WTC11 (cell line): ENCODE data around the gene ABLIM2. TPM values are rescaled to one million over a fixed set of nuclear protein-coding genes. Genes with fewer than 3 reads are reported as not detected.

Source experiments
- ATAC-seq: fragments of 200-7000 bp; cut with Tn5 transposase; 2 replicates; pipeline ENCODE4 v1.10.0; 2021; ENCODE audit warnings: mild to moderate bottlenecking, moderate library complexity
- CTCF ChIA-PET: fragments of 300-600 bp; sonication (Branson Sonifier 250); formaldehyde crosslinking; loops from one replicate; lab custom pipeline; 2021; ENCODE audit warnings: antibody characterized with exemption; lab: Charles Lee
- POLR2A ChIA-PET: fragments of 350-600 bp; sonication (Branson Sonifier 250); formaldehyde crosslinking; loops from one replicate; lab custom pipeline; 2021; ENCODE audit warnings: antibody characterized with exemption; lab: Charles Lee
- DNase-seq: peaks from one replicate; pipeline ENCODE4 v3.0.0; 2021; ENCODE audit warnings: low spot score
- H3K27ac Mint-ChIP-seq: 2 replicates; pipeline ENCODE4 v1.8.0; 2021; ENCODE audit warnings: mixed read lengths
- H3K27me3 Mint-ChIP-seq: 2 replicates; pipeline ENCODE4 v1.8.0; 2021; ENCODE audit warnings: low read depth, mild to moderate bottlenecking, moderate library complexity, mixed read lengths
- H3K36me3 Mint-ChIP-seq: 2 replicates; pipeline ENCODE4 v1.8.0; 2021; ENCODE audit warnings: mixed read lengths
- H3K4me1 Mint-ChIP-seq: 2 replicates; pipeline ENCODE4 v1.8.0; 2022; ENCODE audit warnings: mixed read lengths
- H3K4me3 Mint-ChIP-seq: 2 replicates; pipeline ENCODE4 v1.8.0; 2021; ENCODE audit warnings: mild to moderate bottlenecking, moderate library complexity, mixed read lengths
- H3K9me3 Mint-ChIP-seq: 2 replicates; pipeline ENCODE4 v1.8.0; 2021; ENCODE audit warnings: mixed read lengths
- ATF6 ChIP-seq: sonication (generic); formaldehyde crosslinking; IDR thresholded peaks from 2 replicates; pipeline ENCODE4 v1.8.1; 2023; ENCODE audit warnings: mild to moderate bottlenecking, missing genetic modification reagents
- ETV6 ChIP-seq: sonication (generic); formaldehyde crosslinking; IDR thresholded peaks from 2 replicates; pipeline ENCODE4 v1.8.1; 2022; ENCODE audit warnings: mild to moderate bottlenecking, missing genetic modification reagents
- GRHL2 ChIP-seq: fragments of 250-450 bp; sonication (Bioruptor Pico); IDR thresholded peaks from 2 replicates; pipeline ENCODE4 v1.8.0; 2022; ENCODE audit warnings: mild to moderate bottlenecking, moderate library complexity; ENCODE audit not compliant: insufficient replicate concordance, severe bottlenecking
- GTF2I ChIP-seq: fragments of 250-450 bp; sonication (Bioruptor Pico); conservative IDR thresholded peaks from 2 replicates; pipeline ENCODE4 v1.4.0; 2021; ENCODE audit warnings: mild to moderate bottlenecking
- IRF1 ChIP-seq: sonication (generic); formaldehyde crosslinking; IDR thresholded peaks from 2 replicates; pipeline ENCODE4 v1.8.0; 2023; ENCODE audit warnings: missing genetic modification reagents
- NR3C1 ChIP-seq: sonication (generic); formaldehyde crosslinking; conservative IDR thresholded peaks from 2 replicates; pipeline ENCODE4 v1.8.1; 2023; ENCODE audit warnings: low read depth, mild to moderate bottlenecking, missing genetic modification reagents
- SOX15 ChIP-seq: fragments of 250-450 bp; sonication (Bioruptor Pico); IDR thresholded peaks from 2 replicates; pipeline ENCODE4 v1.9.0; 2021; ENCODE audit warnings: mild to moderate bottlenecking
- ZBTB21 ChIP-seq: sonication (generic); formaldehyde crosslinking; IDR thresholded peaks from 2 replicates; pipeline ENCODE4 v1.8.1; 2023; ENCODE audit warnings: mild to moderate bottlenecking, missing genetic modification reagents, borderline replicate concordance
- ZNF219 ChIP-seq: sonication (generic); formaldehyde crosslinking; IDR thresholded peaks from 2 replicates; pipeline ENCODE4 v1.8.0; 2023; ENCODE audit warnings: missing genetic modification reagents, mild to moderate bottlenecking, borderline replicate concordance
- total RNA-seq: library from RNA; stranded (reverse); gene quantifications from 3 replicates; pipeline ENCODE4 v1.2.3, GENCODE V29; 2021
- TF ChIP-seq, protein P1 (sequence below): fragments of 250-450 bp; sonication (Bioruptor Pico); conservative IDR thresholded peaks from 2 replicates; pipeline ENCODE4 v1.9.0; 2021; ENCODE audit warnings: mild to moderate bottlenecking
- TF ChIP-seq, protein P2 (sequence below): sonication (generic); formaldehyde crosslinking; IDR thresholded peaks from 2 replicates; pipeline ENCODE4 v1.8.1; 2023; ENCODE audit warnings: mild to moderate bottlenecking, missing genetic modification reagents, borderline replicate concordance
- TF ChIP-seq, protein P3 (sequence below): sonication (generic); formaldehyde crosslinking; IDR thresholded peaks from 2 replicates; pipeline ENCODE4 v1.8.0; 2022; ENCODE audit warnings: missing genetic modification reagents
- TF ChIP-seq, protein P4 (sequence below): sonication (generic); formaldehyde crosslinking; IDR thresholded peaks from 2 replicates; pipeline ENCODE4 v1.8.1; 2023; ENCODE audit warnings: mild to moderate bottlenecking, missing genetic modification reagents, moderate library complexity

ABLIM2 gene
- total RNA-seq, 1 experiment from 2014 or later, result 2.6 TPM

DNA sequence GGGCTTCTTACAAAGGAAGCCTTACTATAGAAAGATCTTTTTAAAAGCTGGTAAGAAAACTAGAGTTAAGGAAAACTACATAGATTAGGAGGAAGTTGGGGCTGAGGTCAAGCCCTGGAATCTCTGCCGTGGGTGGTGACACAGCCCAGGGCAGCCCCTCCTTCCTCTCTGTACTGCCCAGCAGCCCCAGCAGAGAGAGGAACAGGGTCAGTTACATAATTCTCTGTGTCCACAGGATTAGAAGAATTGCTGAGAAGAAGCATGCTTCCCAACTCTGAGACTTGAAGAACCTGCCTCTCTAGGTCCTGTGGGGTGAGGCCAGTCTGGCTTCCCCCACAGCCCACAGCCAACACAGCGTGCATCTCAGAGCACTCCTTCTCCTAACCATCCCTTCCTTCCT is 9.2 kb upstream of the ABLIM2 start (continued):
- TF ChIP-seq, protein P1, sequence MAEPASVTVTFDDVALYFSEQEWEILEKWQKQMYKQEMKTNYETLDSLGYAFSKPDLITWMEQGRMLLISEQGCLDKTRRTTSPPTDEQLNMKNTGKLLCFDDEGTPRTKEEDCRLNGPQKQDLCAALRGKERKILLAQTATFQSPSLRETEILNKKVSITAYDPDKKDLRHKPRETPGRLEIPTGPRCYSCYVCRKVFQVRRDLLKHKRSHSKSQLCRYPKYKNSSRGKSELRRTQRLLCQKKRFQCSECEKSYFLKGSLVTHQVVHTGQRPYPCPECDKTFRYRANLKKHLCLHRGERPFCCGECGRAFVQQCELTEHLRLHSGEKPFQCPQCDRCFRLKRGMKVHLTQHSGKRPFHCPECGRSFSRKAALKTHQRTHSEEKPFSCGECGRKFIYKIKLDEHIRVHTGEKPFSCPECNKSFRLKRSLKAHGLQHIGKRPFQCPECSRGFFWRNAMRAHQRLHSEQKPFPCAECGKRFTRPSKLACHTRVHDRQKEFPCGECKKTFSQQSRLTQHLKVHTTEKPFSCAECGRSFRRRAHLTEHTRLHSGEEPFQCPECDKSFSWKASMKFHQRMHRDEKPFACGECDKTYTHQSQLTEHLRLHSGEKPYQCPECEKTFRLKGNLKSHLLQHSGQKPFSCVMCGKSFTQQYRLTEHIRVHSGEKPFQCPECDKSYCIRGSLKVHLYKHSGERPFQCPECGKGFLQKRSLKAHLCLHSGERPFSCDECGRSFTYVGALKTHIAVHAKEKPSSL (CRISPR knock-in tag), result no peak
- TF ChIP-seq, protein P2, sequence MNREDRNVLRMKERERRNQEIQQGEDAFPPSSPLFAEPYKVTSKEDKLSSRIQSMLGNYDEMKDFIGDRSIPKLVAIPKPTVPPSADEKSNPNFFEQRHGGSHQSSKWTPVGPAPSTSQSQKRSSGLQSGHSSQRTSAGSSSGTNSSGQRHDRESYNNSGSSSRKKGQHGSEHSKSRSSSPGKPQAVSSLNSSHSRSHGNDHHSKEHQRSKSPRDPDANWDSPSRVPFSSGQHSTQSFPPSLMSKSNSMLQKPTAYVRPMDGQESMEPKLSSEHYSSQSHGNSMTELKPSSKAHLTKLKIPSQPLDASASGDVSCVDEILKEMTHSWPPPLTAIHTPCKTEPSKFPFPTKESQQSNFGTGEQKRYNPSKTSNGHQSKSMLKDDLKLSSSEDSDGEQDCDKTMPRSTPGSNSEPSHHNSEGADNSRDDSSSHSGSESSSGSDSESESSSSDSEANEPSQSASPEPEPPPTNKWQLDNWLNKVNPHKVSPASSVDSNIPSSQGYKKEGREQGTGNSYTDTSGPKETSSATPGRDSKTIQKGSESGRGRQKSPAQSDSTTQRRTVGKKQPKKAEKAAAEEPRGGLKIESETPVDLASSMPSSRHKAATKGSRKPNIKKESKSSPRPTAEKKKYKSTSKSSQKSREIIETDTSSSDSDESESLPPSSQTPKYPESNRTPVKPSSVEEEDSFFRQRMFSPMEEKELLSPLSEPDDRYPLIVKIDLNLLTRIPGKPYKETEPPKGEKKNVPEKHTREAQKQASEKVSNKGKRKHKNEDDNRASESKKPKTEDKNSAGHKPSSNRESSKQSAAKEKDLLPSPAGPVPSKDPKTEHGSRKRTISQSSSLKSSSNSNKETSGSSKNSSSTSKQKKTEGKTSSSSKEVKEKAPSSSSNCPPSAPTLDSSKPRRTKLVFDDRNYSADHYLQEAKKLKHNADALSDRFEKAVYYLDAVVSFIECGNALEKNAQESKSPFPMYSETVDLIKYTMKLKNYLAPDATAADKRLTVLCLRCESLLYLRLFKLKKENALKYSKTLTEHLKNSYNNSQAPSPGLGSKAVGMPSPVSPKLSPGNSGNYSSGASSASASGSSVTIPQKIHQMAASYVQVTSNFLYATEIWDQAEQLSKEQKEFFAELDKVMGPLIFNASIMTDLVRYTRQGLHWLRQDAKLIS, result no peak
- TF ChIP-seq, protein P3, sequence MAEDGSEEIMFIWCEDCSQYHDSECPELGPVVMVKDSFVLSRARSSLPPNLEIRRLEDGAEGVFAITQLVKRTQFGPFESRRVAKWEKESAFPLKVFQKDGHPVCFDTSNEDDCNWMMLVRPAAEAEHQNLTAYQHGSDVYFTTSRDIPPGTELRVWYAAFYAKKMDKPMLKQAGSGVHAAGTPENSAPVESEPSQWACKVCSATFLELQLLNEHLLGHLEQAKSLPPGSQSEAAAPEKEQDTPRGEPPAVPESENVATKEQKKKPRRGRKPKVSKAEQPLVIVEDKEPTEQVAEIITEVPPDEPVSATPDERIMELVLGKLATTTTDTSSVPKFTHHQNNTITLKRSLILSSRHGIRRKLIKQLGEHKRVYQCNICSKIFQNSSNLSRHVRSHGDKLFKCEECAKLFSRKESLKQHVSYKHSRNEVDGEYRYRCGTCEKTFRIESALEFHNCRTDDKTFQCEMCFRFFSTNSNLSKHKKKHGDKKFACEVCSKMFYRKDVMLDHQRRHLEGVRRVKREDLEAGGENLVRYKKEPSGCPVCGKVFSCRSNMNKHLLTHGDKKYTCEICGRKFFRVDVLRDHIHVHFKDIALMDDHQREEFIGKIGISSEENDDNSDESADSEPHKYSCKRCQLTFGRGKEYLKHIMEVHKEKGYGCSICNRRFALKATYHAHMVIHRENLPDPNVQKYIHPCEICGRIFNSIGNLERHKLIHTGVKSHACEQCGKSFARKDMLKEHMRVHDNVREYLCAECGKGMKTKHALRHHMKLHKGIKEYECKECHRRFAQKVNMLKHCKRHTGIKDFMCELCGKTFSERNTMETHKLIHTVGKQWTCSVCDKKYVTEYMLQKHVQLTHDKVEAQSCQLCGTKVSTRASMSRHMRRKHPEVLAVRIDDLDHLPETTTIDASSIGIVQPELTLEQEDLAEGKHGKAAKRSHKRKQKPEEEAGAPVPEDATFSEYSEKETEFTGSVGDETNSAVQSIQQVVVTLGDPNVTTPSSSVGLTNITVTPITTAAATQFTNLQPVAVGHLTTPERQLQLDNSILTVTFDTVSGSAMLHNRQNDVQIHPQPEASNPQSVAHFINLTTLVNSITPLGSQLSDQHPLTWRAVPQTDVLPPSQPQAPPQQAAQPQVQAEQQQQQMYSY, result no peak
- TF ChIP-seq SOX15 (CRISPR knock-in tag), result no peak
- TF ChIP-seq, all 79 proteins: peak for 0

DNA sequence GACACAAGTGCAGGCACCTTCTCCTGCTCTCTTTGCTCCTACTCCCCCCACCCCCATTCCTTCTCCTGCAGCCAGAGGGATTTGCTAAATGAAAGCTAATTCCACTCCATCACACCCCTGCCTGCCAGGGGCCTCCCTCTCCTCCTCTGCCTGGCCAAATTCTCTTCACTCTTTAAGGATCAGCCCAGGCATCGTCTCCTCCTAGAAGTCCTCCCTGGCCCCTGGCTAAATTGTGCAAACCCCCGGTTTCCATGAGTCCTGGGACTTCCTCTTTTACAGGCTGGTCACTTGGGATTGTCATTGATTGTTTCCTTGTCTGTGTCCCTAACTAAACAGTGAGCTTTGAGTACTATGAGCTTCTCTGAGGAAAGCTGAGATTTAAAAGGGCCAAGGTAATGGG is 8.7 kb upstream of the ABLIM2 start:
- no peak for ATAC-seq
- CTCF ChIA-PET, result interaction anchor here (0.7 to 1.9 kb wide), 5 partner anchors 8 to 1160 kb away, joined by 3 to 19 read pairs (median 4); partner anchors contain the start of gene ABLIM2
- Mint-ChIP-seq H3K36me3 (peaks cover 7% of the 10 kb centered on the region), H3K27me3 (peaks cover 4% of the 10 kb centered on the region; the same call in 1 of the 2 replicates), H3K27ac (no peak overlapping the region), H3K4me1 (no peaks in the 10 kb centered on the region), H3K9me3 (peaks cover 33% of the 10 kb centered on the region), H3K4me3 (no peak overlapping the region)
- TF ChIP-seq GTF2I (CRISPR knock-in tag) (no peak), NR3C1 (CRISPR knock-in tag) (no peak), GRHL2 (no peak), ZNF219 (no peak), ZBTB21 (no peak), ETV6 (CRISPR knock-in tag) (no peak), ATF6 (CRISPR knock-in tag) (no peak), IRF1 (CRISPR knock-in tag) (no peak)
- TF ChIP-seq, protein P4, sequence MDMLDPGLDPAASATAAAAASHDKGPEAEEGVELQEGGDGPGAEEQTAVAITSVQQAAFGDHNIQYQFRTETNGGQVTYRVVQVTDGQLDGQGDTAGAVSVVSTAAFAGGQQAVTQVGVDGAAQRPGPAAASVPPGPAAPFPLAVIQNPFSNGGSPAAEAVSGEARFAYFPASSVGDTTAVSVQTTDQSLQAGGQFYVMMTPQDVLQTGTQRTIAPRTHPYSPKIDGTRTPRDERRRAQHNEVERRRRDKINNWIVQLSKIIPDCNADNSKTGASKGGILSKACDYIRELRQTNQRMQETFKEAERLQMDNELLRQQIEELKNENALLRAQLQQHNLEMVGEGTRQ (CRISPR knock-in tag), result no peak
- POLR2A ChIA-PET, result no interaction called here
- DNase-seq, result no peak
